Measurements from ENCODE around the gene PDIA4. TPM values are rescaled to one million over a fixed set of nuclear protein-coding genes. Genes with fewer than 3 reads are reported as not detected.

PDIA4 gene
- total RNA-seq: 10 to 100 TPM; 33.0 to 69.2 (median 46.3) TPM
- 24.4 TPM for polyA plus RNA-seq
- long read RNA-seq, donor 1, transcript PDIA4-201 (10 exons, 2,903 nt): major isoform, 118 of 166 reads
- long read RNA-seq, donor 1, partial matches to known transcripts: 32 of 166 reads
- long read RNA-seq, donor 1, other reads (novel, unspliced or antisense): 14 of 166 reads
- long read RNA-seq, donor 2, transcript PDIA4-201 (10 exons, 2,903 nt): major isoform, 48 of 64 reads
- long read RNA-seq, donor 2, partial matches to known transcripts: 12 of 64 reads
- long read RNA-seq, donor 2, other reads (novel, unspliced or antisense): 4 of 64 reads
- long read RNA-seq, donor 3, transcript PDIA4-201 (10 exons, 2,903 nt): major isoform, 311 of 422 reads
- long read RNA-seq, donor 3, partial matches to known transcripts: 75 of 422 reads
- long read RNA-seq, donor 3, other reads (novel, unspliced or antisense): 33 of 422 reads
- long read RNA-seq, donor 4, transcript PDIA4-201 (10 exons, 2,903 nt): major isoform, 32 of 55 reads
- long read RNA-seq, donor 4, partial matches to known transcripts: 19 of 55 reads
- long read RNA-seq, donor 4, other reads (novel, unspliced or antisense): 3 of 55 reads

DNA sequence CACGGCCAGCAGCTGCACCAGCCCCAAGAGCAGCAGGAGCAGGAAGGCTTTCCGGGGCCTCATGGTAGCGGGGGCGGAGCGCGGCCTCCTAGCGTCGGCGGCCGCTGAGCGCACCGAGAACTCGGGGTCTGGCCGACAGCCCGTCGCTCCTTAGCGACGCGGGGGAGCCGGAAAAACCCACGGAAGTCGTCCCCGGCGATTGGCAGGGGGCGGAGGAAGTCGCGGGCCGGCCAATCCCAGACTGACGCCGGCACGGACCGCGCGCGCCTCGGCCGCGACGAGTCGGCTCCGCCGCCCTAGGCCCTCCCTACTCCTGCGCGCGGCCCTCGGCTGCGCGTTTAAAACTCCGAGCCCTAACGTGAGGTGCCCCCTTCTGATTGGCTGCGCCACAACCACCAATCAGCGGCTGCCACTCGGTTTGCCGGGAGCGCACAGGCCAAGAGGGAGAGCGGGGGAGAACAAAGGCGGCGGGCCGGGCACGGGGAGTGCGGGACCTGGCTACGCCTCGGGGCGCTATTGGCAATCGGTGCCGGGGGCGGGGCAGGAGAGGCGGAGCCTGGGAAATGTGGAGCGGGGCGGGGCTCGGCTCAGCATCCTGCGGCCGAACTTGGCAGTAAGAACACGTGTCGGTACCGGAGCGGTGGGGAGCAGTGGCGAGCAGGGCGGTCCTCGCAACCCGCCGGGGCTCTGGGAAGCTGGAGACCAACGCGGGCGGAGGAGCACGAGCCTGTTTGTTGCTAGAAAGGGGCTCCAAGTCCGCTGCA lies at the start of gene PDIA4:
Gene PDIA4, minus strand, starts transcription at position 160 of the 764 bp plus-strand sequence. Its CDS starts 97 bp downstream, at position 63.
- DNase-seq (peak; percentile 99 to 100 (median 100)), ATAC-seq (peak; percentile 98)
- intact Hi-C loops (cut with DNase I): loop anchor here in 1 of 4 donors (2.0 kb wide), 1 partner anchor 36 kb away; no protein-coding TSS in a partner anchor
- H3K27me3 ChIP-seq (ENCODE audit: control insufficient read depth, insufficient read depth): no peaks in the 10 kb centered on the region
- H3K4me3 ChIP-seq (ENCODE audit: low read length): peak within 1 kb of the TSS; percentile 78
- H3K9me3 ChIP-seq (ENCODE audit: control insufficient read depth, low read length): no peaks in the 10 kb centered on the region
- H3K27ac ChIP-seq (ENCODE audit: low read length): peak within 1 kb of the TSS; percentile 88
- H3K4me1 ChIP-seq (ENCODE audit: control insufficient read depth, insufficient read depth, low read length): peaks cover 2% of the 10 kb centered on the region
- under 1% methylated on average over 87 of the region's 87 CpGs for WGBS

DNA sequence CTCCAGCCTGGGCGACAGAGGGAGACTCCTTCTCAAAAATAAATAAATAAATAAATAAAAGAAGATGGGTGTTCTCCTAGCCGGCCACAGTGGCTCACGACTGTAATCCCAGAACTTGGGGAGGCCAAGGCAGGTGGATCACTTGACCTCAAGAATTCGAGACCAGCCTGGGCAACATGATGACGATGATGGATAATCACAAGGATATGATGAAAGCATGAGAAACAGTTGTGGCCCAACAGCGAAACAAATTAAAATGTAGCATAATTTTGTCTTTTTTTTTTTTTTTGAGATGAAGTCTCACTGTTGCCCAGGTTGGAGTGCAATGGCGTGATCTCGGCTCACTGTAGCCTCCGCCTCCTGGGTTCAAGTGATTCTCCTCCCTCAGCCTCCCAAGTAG lies 49.3 kb upstream of the PDIA4 start:
- 87% methylated on average over 9 of the region's 9 CpGs for WGBS
- no peaks in the 10 kb centered on the region for H3K27me3 ChIP-seq (ENCODE audit: control insufficient read depth, insufficient read depth)
- DNase-seq (no peak), ATAC-seq (no peak)
- H3K4me1 ChIP-seq (ENCODE audit: control insufficient read depth, insufficient read depth, low read length): no peaks in the 10 kb centered on the region
- no peaks in the 10 kb centered on the region for H3K9me3 ChIP-seq (ENCODE audit: control insufficient read depth, low read length)
- no peak overlapping the region for H3K4me3 ChIP-seq (ENCODE audit: low read length)
- intact Hi-C loops (cut with DNase I): no loop called here
- H3K27ac ChIP-seq (ENCODE audit: low read length): no peak overlapping the region

DNA sequence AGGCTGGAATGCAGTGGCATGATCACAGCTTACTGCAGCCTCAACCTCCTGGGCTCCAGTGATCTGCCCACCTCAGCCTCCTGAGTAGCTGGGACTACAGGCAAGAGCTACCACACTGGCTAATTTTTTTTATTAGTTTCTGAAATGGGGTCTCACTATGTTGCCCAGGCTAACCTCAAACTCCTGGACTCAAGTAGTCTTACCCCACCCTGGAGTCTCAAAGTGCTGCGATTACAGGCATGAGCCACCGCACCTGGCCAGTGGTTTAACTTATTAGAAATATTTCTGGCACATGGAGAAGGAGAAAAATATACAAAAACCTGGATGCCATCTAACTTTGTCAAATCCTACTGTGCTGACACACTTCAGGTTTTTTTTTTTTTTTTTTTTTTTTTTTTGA lies 47.0 kb upstream of the PDIA4 start:
- DNase-seq (no peak), ATAC-seq (no peak)
- Histone ChIP-seq H3K9me3 (ENCODE audit: control insufficient read depth, low read length) (no peaks in the 10 kb centered on the region), H3K4me1 (ENCODE audit: control insufficient read depth, insufficient read depth, low read length) (no peaks in the 10 kb centered on the region), H3K27ac (ENCODE audit: low read length) (no peak overlapping the region), H3K27me3 (ENCODE audit: control insufficient read depth, insufficient read depth) (no peaks in the 10 kb centered on the region), H3K4me3 (ENCODE audit: low read length) (no peak overlapping the region)
- intact Hi-C loops (cut with DNase I): no loop called here
- WGBS: 96% methylated on average over 2 of the region's 2 CpGs

DNA sequence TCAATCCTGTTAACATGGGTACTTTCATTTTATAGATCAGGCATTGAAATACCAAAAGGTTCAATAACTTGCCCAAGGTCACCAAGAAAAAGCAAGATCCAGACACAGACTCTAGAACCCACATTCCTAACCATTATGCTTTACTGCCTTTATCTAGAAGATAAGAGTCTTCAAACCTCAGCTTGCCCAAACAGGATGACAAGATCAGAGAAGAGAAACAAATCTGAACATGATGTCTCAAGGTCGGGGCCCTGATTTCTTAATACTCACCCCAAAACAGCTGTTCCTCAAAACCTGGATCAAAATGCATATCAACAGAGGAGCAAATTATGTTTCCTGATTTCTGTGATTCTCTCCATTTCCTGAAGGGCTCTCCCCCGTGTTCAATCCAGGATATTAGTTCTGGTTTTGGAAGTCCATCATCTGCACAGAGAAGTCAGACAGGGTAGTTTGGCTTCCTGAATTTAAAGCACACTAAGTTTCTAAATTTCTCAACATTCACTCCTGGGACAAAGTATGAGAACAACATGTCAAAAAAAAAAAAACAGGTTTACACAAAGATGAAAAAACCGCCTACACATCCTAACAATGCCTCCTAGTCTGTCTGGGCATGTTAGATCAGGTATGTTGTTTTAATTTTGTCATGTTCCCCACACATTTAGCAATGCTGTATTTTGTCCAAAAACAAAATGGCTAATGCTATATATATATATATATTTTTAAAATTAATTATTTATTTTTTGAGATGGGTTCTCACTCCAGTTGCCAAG lies 46.0 kb upstream of the PDIA4 start:
- ATAC-seq: no peak
- 78% methylated on average over 3 of the region's 3 CpGs for WGBS
- Histone ChIP-seq H3K27ac (ENCODE audit: low read length) (no peak overlapping the region), H3K4me3 (ENCODE audit: low read length) (no peak overlapping the region), H3K9me3 (ENCODE audit: control insufficient read depth, low read length) (no peaks in the 10 kb centered on the region), H3K27me3 (ENCODE audit: control insufficient read depth, insufficient read depth) (no peaks in the 10 kb centered on the region), H3K4me1 (ENCODE audit: control insufficient read depth, insufficient read depth, low read length) (no peaks in the 10 kb centered on the region)
- DNase-seq: no peak
- intact Hi-C loops (cut with DNase I): no loop called here

- DNase-seq (no peak), ATAC-seq (no peak)
- Histone ChIP-seq H3K4me3 (ENCODE audit: low read length) (no peak overlapping the region), H3K4me1 (ENCODE audit: control insufficient read depth, insufficient read depth, low read length) (no peaks in the 10 kb centered on the region), H3K9me3 (ENCODE audit: control insufficient read depth, low read length) (no peaks in the 10 kb centered on the region), H3K27ac (ENCODE audit: low read length) (no peak overlapping the region), H3K27me3 (ENCODE audit: control insufficient read depth, insufficient read depth) (no peaks in the 10 kb centered on the region)
- WGBS: 79% methylated on average over 4 of the region's 4 CpGs
- intact Hi-C loops (cut with DNase I): no loop called here
Observed at GRCh38 chr7:149072438-149072775, 44.1 kb upstream of the PDIA4 start.

- WGBS: 70% methylated on average over 46 of the region's 46 CpGs
- Histone ChIP-seq H3K9me3 (ENCODE audit: control insufficient read depth, low read length) (no peaks in the 10 kb centered on the region), H3K27ac (ENCODE audit: low read length) (peak overlapping the region; percentile 42), H3K4me1 (ENCODE audit: control insufficient read depth, insufficient read depth, low read length) (no peaks in the 10 kb centered on the region), H3K27me3 (ENCODE audit: control insufficient read depth, insufficient read depth) (no peaks in the 10 kb centered on the region), H3K4me3 (ENCODE audit: low read length) (no peak overlapping the region)
- peak in 2 of 3 donors; percentile 31 to 76 for DNase-seq
- intact Hi-C loops (cut with DNase I): no loop called here
- peak; percentile 29 to 59 for ATAC-seq
Observed at GRCh38 chr7:149071641-149072437, 43.5 kb upstream of the PDIA4 start.

GRCh38 chr7:149071182-149071635 lies 42.9 kb upstream of the PDIA4 start:
- intact Hi-C loops (cut with DNase I): no loop called here
- Histone ChIP-seq H3K9me3 (ENCODE audit: control insufficient read depth, low read length) (no peaks in the 10 kb centered on the region), H3K4me3 (ENCODE audit: low read length) (no peak overlapping the region), H3K27ac (ENCODE audit: low read length) (no peak overlapping the region), H3K27me3 (ENCODE audit: control insufficient read depth, insufficient read depth) (no peaks in the 10 kb centered on the region), H3K4me1 (ENCODE audit: control insufficient read depth, insufficient read depth, low read length) (no peaks in the 10 kb centered on the region)
- WGBS: 96% methylated on average over 29 of the region's 29 CpGs
- ATAC-seq (peak; percentile 15 to 22), DNase-seq (no peak)

- DNase-seq: no peak
- no peaks in the 10 kb centered on the region for H3K9me3 ChIP-seq (ENCODE audit: control insufficient read depth, low read length)
Observed at GRCh38 chr7:149070372-149071125, 42.2 kb upstream of the PDIA4 start.

GRCh38 chr7:149067869-149068268 lies 39.6 kb upstream of the PDIA4 start:
- Histone ChIP-seq H3K4me1 (ENCODE audit: control insufficient read depth, insufficient read depth, low read length) (no peaks in the 10 kb centered on the region), H3K27me3 (ENCODE audit: control insufficient read depth, insufficient read depth) (no peaks in the 10 kb centered on the region), H3K9me3 (ENCODE audit: control insufficient read depth, low read length) (no peaks in the 10 kb centered on the region), H3K27ac (ENCODE audit: low read length) (no peak overlapping the region), H3K4me3 (ENCODE audit: low read length) (no peak overlapping the region)
- intact Hi-C loops (cut with DNase I): loop anchor here in 2 of 4 donors (5.0 to 10.0 kb wide), 2 partner anchors 61 to 63 kb away; no protein-coding TSS in a partner anchor
- DNase-seq (no peak), ATAC-seq (no peak)
- WGBS: 80% methylated on average over 4 of the region's 4 CpGs

More at GRCh38 chr7:149070372-149071125, 42.2 kb upstream of the PDIA4 start:
- H3K27me3 ChIP-seq (ENCODE audit: control insufficient read depth, insufficient read depth): no peaks in the 10 kb centered on the region
- ATAC-seq: no peak
- H3K27ac ChIP-seq (ENCODE audit: low read length): no peak overlapping the region
- no peaks in the 10 kb centered on the region for H3K4me1 ChIP-seq (ENCODE audit: control insufficient read depth, insufficient read depth, low read length)
- 95% methylated on average over 31 of the region's 31 CpGs for WGBS
- H3K4me3 ChIP-seq (ENCODE audit: low read length): no peak overlapping the region
- intact Hi-C loops (cut with DNase I): no loop called here
